Measurements from ENCODE around the gene KLHL25. TPM values are rescaled to one million over a fixed set of nuclear protein-coding genes. Genes with fewer than 3 reads are reported as not detected.

KLHL25 gene
- total and polyA plus RNA-seq, 2 of the 8 experiments (the other 6 are each of a cell fraction or from before 2014, with no cell fraction given), result 16.5 to 22.0 TPM

GRCh38 chr15:85755942-85756341 is 38.8 kb downstream of the KLHL25 start:
- H3K23ac ChIP-seq (ENCODE audit: insufficient read length), result no peak overlapping the region
- ChIA-PET POLR2A (ENCODE audit: partially characterized antibody) (interaction anchor here (0.5 kb wide), 1 partner anchor 58 kb away, joined by 4 read pairs; no protein-coding TSS in a partner anchor), CTCF (ENCODE audit: partially characterized antibody) (interaction anchor here (1.1 to 1.9 kb wide), 5 partner anchors 26 to 84 kb away, joined by 3 to 4 read pairs (median 3); no protein-coding TSS in a partner anchor)
- peaks cover 0 to 7% (median 1%) of the 10 kb centered on the region in 4 experiments; a peak in 3 of 8 replicates for H3K36me3 ChIP-seq (ENCODE audit: control insufficient read depth in 2 of 4, insufficient read depth in 4 of 4, low read length in 3 of 4)
- no peak overlapping the region for H2BK15ac ChIP-seq (ENCODE audit: low read length)
- H3K9ac ChIP-seq (replicated peaks in 1 of 4; ENCODE audit: extremely low read depth in 1 of 4, low read depth in 3 of 4, low read length in 3 of 4), result no peak overlapping the region
- DNase-seq (ENCODE audit: low read depth in 1 of 2, low spot score in 2 of 2) (no peak), FAIRE-seq (no peak)
- H2AK5ac ChIP-seq (ENCODE audit: low read depth, low read length), result no peak overlapping the region
- H2BK12ac ChIP-seq (ENCODE audit: low read depth, low read length), result no peak overlapping the region
- WGBS, 2 experiments (ENCODE audit: extremely low coverage in 1 of 2, insufficient coverage in 1 of 2, insufficient read length in 1 of 2, insufficient replicate concordance in 2 of 2, low coverage in 1 of 2, low lambda C conversion rate in 2 of 2, missing lambda C conversion rate in 1 of 2), result 96% methylated on average over 4 of the region's 4 CpGs; no CpG with 5 or more reads in 1 of the 2 experiments
- H3K79me2 ChIP-seq (ENCODE audit: control insufficient read depth in 1 of 2, insufficient read depth in 2 of 2, low read length in 2 of 2), result no peaks in the 10 kb centered on the region
- no peak overlapping the region for H3K14ac ChIP-seq (ENCODE audit: insufficient read length)
- no peak overlapping the region for H3K18ac ChIP-seq (ENCODE audit: extremely low read depth, low read length)
- H2BK120ac ChIP-seq (replicated peaks; ENCODE audit: low read depth, low read length), result no peak overlapping the region
- H3K56ac ChIP-seq (replicated peaks; ENCODE audit: insufficient read length, low read depth, low read length), result no peak overlapping the region
- no peak overlapping the region for H3K4me2 ChIP-seq (ENCODE audit: insufficient read depth in 1 of 2, low read depth in 2 of 2, low read length in 2 of 2)
- no peak overlapping the region for H4K8ac ChIP-seq (ENCODE audit: extremely low read depth, insufficient read depth, low read length)
- H4K5ac ChIP-seq (ENCODE audit: insufficient read length, low read depth, low read length), result no peak overlapping the region
- H2BK20ac ChIP-seq (ENCODE audit: low read length), result no peak overlapping the region
- H3K9me3 ChIP-seq (ENCODE audit: insufficient read depth in 2 of 2, low read depth in 1 of 2, low read length in 1 of 2), result no peaks in the 10 kb centered on the region
- H3K4ac ChIP-seq (replicated peaks; ENCODE audit: insufficient read length, low read depth, low read length), result no peak overlapping the region
- no peak overlapping the region for H2AFZ ChIP-seq (ENCODE audit: low read length)
- no peak overlapping the region for H3K27ac ChIP-seq (ENCODE audit: low read depth, low read length)
- peaks cover 2% of the 10 kb centered on the region; the same call in 1 of the 2 replicates for H3K23me2 ChIP-seq (ENCODE audit: low read depth, low read length)
- H4K91ac ChIP-seq (replicated peaks; ENCODE audit: insufficient read length, low read length), result no peak overlapping the region
- H2BK5ac ChIP-seq (ENCODE audit: low read depth, low read length), result no peak overlapping the region
- peaks cover 2 to 10% of the 10 kb centered on the region in 2 experiments for H4K20me1 ChIP-seq (replicated peaks in 1 of 2; ENCODE audit: control insufficient read depth in 1 of 2, insufficient read depth in 2 of 2, low read length in 2 of 2)
- no peak overlapping the region for H3K4me3 ChIP-seq (ENCODE audit: extremely low read depth in 1 of 4, insufficient read depth in 2 of 4, low read depth in 3 of 4, low read length in 4 of 4)
- no peaks in the 10 kb centered on the region for H3K27me3 ChIP-seq (replicated peaks in 1 of 4; ENCODE audit: control insufficient read depth in 3 of 4, extremely low read depth in 1 of 4, insufficient read depth in 3 of 4, low read length in 3 of 4)
- H3K4me1 ChIP-seq (replicated peaks in 1 of 4; ENCODE audit: control insufficient read depth in 3 of 4, insufficient read depth in 4 of 4, low read length in 3 of 4), result peaks cover 0 to 21% (median 14%) of the 10 kb centered on the region in 4 experiments; a peak in 6 of 7 replicates
- peaks cover 5% of the 10 kb centered on the region; the same call in 1 of the 2 replicates for H3K79me1 ChIP-seq (ENCODE audit: low read depth, low read length)
- TF ChIP-seq POU5F1 (IDR thresholded peaks at IDR 0.05; ENCODE audit: low read depth, low read length) (no peak), RNF2 (IDR thresholded peaks at IDR 0.05; ENCODE audit: borderline replicate concordance, low read depth, low read length, missing control alignments, poor library complexity, severe bottlenecking) (no peak), SP4 (IDR thresholded peaks at IDR 0.05; ENCODE audit: low read length) (no peak), KDM4A (IDR thresholded peaks at IDR 0.05; ENCODE audit: low read depth, low read length, severe bottlenecking) (no peak), GABPA (IDR thresholded peaks at IDR 0.05; ENCODE audit: borderline replicate concordance, insufficient read depth, low read length) (no peak), SIN3A (conservative IDR thresholded peaks at IDR 0.05 in 1 of 2, IDR thresholded peaks at IDR 0.05 in 1 of 2; ENCODE audit: low read depth in 1 of 2, low read length in 2 of 2) (no peak), CTBP2 (IDR thresholded peaks at IDR 0.05; ENCODE audit: borderline replicate concordance, insufficient read depth, insufficient read length, low read length) (no peak), EZH2 (IDR thresholded peaks at IDR 0.05; ENCODE audit: low read depth, low read length, severe bottlenecking) (no peak), SAP30 (IDR thresholded peaks at IDR 0.05; ENCODE audit: insufficient read depth, insufficient replicate concordance, low read length) (no peak)
- TF ChIP-seq, protein P1, sequence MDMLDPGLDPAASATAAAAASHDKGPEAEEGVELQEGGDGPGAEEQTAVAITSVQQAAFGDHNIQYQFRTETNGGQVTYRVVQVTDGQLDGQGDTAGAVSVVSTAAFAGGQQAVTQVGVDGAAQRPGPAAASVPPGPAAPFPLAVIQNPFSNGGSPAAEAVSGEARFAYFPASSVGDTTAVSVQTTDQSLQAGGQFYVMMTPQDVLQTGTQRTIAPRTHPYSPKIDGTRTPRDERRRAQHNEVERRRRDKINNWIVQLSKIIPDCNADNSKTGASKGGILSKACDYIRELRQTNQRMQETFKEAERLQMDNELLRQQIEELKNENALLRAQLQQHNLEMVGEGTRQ (IDR thresholded peaks at IDR 0.05; ENCODE audit: low read length), result no peak
